Mesothelial cell of epicardium (in vitro differentiated cells): ENCODE data around the gene FNDC3B. TPM values are rescaled to one million over a fixed set of nuclear protein-coding genes. Genes with fewer than 3 reads are reported as not detected.

ENCODE experiments used
- DNase-seq, 2 experiments: peaks; one replicate each; pipeline ENCODE4 v3.0.0; 2021; ENCODE audit warnings: low spot score in 2 of 2; ENCODE audit not compliant: unreplicated experiment in 2 of 2
- H3K27ac Mint-ChIP-seq: 2 replicates; pipeline ENCODE4 v1.8.0; 2021; ENCODE audit warnings: mixed read lengths
- H3K27me3 Mint-ChIP-seq: 2 replicates; pipeline ENCODE4 v1.8.0; 2021; ENCODE audit warnings: low read depth, mixed read lengths
- H3K36me3 Mint-ChIP-seq: 2 replicates; pipeline ENCODE4 v1.8.0; 2021; ENCODE audit warnings: mixed read lengths
- H3K4me1 Mint-ChIP-seq: 2 replicates; pipeline ENCODE4 v1.8.0; 2021; ENCODE audit warnings: mixed read lengths
- H3K4me3 Mint-ChIP-seq: 2 replicates; pipeline ENCODE4 v1.8.0; 2021; ENCODE audit warnings: mild to moderate bottlenecking, moderate library complexity, mixed read lengths
- H3K9me3 Mint-ChIP-seq: 2 replicates; pipeline ENCODE4 v1.8.0; 2021; ENCODE audit warnings: mixed read lengths
- CTCF ChIP-seq: fragments of 200-600 bp; sonication (generic); IDR thresholded peaks from one replicate; pipeline ENCODE4 v1.5.0; 2021; ENCODE audit warnings: antibody characterized with exemption; ENCODE audit not compliant: unreplicated experiment
- total RNA-seq: library from RNA; stranded (reverse); gene quantifications from 3 replicates; pipeline ENCODE4 v1.2.1, GENCODE V29; 2021

The FNDC3B gene
- total RNA-seq, 1 donor from 2014 or later: 131 TPM

DNA sequence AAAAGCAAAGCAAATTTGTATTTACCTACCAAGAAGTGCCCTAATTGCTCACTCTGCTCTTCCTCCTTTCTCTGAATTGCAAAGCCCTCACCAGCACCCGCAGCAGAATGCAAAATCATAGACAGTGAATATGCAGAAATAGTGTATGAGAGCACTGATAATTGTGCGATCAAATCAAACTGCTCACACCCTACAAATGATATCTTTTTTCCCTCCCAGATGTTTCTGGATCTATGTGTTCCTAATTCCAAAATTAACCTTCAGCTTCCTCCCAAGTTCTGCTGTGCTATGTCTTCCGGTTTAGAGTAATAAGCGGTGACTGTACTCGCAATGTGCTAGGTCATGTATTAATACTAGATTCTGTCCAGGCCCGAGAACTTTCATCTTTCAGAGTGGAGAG lies 405.4 kb downstream of the FNDC3B start:
- Mint-ChIP-seq H3K27me3 (peaks cover 87% of the 10 kb centered on the region), H3K4me3 (no peak overlapping the region), H3K36me3 (no peaks in the 10 kb centered on the region), H3K9me3 (no peaks in the 10 kb centered on the region), H3K27ac (no peak overlapping the region), H3K4me1 (no peaks in the 10 kb centered on the region)
- TF ChIP-seq CTCF: no peak
- DNase-seq: no peak

GRCh38 chr3:172446198-172446597 lies 406.8 kb downstream of the FNDC3B start:
- H3K27ac Mint-ChIP-seq: no peak overlapping the region
- no peaks in the 10 kb centered on the region for H3K9me3 Mint-ChIP-seq
- H3K27me3 Mint-ChIP-seq: peaks cover 92% of the 10 kb centered on the region
- no peak for DNase-seq
- H3K4me3 Mint-ChIP-seq: no peak overlapping the region
- TF ChIP-seq CTCF: no peak
- H3K36me3 Mint-ChIP-seq: no peaks in the 10 kb centered on the region
- H3K4me1 Mint-ChIP-seq: no peaks in the 10 kb centered on the region

- Mint-ChIP-seq H3K36me3 (no peaks in the 10 kb centered on the region), H3K27me3 (peaks cover 91% of the 10 kb centered on the region), H3K4me1 (no peaks in the 10 kb centered on the region), H3K4me3 (no peak within 1 kb of the TSS), H3K27ac (no peak within 1 kb of the TSS), H3K9me3 (no peaks in the 10 kb centered on the region)
- no peak for TF ChIP-seq CTCF
- DNase-seq: no peak
Observed at GRCh38 chr3:172447611-172448579, 408.5 kb downstream of the FNDC3B start, which contains the start of gene GHSR. TSS of gene GHSR (minus strand) at chr3:172448456. CDS start at chr3:172448413, 43 bp downstream.

DNA sequence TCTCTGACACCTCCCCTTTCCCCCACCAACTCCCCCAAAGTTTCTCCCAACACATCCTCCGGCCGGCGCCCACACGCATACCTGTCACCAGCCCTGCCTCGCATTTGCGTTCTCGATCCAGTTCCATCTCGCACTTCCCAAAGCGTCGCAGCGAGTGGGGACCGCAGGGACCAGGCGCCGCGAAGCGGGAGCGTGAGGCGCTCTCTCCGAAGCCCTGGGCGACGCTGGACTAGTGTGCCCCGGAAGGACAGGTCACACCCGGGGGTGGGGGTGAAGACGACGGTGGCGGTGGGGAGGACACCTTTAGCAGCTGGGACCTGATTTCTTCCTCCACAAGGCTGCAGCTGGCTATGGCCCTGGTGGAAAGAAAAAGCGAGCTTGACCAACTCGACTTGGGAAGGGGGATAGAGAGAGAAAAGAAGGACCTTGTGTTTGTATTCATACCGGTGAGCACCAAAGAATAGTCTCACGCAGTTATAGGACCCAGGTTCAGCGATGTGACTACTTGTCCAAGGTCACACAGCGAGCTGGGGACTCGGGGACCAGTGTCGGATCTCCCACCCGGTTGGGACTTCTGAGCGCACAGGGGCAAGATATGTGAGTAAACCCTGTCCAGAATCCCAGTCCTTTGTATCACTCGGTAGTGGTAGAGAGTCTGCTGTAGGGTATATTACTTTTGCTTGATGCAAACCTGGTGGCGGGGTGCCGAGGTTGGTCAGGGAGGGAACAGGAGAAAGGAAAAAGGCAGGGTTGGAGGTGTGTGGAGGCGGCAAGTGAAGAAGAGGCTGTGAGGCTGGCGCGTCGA lies 409.5 kb downstream of the FNDC3B start:
- H3K36me3 Mint-ChIP-seq: no peaks in the 10 kb centered on the region
- peaks cover 88% of the 10 kb centered on the region for H3K27me3 Mint-ChIP-seq
- TF ChIP-seq CTCF: no peak
- no peaks in the 10 kb centered on the region for H3K9me3 Mint-ChIP-seq
- no peak overlapping the region for H3K4me3 Mint-ChIP-seq
- DNase-seq: no peak
- H3K4me1 Mint-ChIP-seq: no peaks in the 10 kb centered on the region
- H3K27ac Mint-ChIP-seq: no peak overlapping the region

- Mint-ChIP-seq H3K36me3 (no peaks in the 10 kb centered on the region), H3K27me3 (peaks cover 90% of the 10 kb centered on the region), H3K27ac (no peak overlapping the region), H3K4me1 (no peaks in the 10 kb centered on the region), H3K9me3 (no peaks in the 10 kb centered on the region), H3K4me3 (no peak overlapping the region)
- peak; percentile 45 to 70 for DNase-seq
- TF ChIP-seq CTCF: no peak
Observed at GRCh38 chr3:172449466-172450149, 410.2 kb downstream of the FNDC3B start.

Other genes with a start within 250 kb of the FNDC3B start
- 28.2 to 29.1 TPM (median 28.5 TPM) in 3 replicates for gene PLD1, start 229.1 kb upstream of the FNDC3B start, total RNA-seq
- not detected in 3 replicates for gene TMEM212, start 196.2 kb upstream of the FNDC3B start, total RNA-seq